GM12873 (cell line): ENCODE data around the gene MBTPS1.

Source experiments
- CTCF ChIP-seq: IDR thresholded peaks from 2 replicates; pipeline ENCODE4 v1.5.1; 2012; ENCODE audit warnings: low read depth, mild to moderate bottlenecking, moderate library complexity, low read length, control low read depth; ENCODE audit not compliant: insufficient read depth; ENCODE audit errors: missing control alignments

MBTPS1 gene

DNA sequence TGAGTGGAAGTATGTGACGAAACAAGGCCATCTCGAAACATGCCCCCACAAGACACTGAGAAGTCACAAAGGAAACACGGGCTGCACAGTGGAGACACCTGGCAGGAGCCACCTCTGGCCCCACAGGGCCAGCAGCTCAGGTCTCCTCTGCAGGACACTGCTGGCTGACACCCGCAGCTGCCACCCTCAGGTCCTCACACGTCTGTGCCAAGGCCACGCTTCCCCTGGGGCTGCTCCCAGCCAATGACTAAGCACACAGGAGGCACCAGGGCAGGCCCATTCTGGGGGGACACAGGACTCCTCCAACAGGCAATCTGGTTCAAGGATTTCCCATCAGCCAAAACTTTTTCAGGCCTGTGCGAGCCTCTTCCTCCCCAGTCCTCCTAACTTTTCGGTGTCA lies 36.4 kb downstream of the MBTPS1 start:
- TF ChIP-seq CTCF = no peak

DNA sequence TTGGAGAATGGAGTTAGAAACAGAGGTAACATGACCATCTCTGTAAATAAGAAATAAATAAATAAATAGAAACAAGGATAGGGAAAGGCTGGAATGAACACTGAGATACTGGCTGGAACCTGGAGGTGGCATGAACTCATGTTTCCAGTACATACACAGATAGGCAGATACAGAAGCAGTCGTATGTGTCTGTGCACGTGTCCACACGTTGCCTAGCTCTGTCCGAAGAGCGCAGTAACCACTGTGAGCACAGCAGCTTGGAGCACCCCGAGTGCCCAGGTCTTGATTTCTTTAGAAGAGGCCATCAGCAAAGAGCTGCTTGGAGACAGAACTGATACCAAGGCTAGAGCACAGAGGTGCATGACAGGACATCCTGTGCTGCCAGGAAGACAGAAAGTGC lies 37.1 kb downstream of the MBTPS1 start:
- no peak for TF ChIP-seq CTCF

DNA sequence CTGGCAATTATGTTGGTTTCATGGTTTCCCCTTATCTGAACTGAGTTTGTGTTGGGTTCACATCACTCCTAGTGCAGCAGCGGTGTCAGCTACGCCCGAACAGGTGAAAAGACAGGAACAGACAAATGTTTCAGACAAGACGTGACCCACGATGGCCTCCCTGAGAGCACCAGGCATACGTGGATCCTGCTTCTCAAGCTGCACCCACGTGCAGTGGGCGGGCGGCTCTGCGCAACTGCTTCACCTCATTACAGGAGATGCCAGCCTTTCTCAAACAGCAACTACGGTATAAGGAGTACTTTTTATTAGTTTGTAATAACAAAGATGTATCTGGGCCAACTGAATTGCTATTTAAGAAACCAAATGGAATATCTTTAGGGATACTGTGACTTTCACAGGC lies 41.4 kb downstream of the MBTPS1 start:
- TF ChIP-seq CTCF = no peak

DNA sequence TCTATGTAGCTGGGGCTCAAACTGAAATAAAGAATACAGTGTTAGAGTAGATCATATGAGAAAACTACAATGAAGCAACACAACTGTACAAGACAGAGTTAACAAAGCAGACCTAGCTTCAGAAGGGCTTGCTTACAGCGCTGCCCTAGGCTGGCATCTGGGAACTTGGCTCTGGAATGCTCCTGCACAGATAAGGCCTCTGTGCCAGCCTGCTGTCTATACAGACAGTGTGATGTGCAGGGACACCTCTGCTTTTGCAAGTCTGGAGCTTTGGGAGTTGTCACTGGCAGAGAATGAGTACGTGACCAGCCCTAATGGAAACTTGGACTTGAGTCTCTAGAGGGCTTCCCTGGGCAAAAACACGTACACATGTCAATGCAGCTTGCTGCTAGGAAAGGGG lies 42.0 kb downstream of the MBTPS1 start:
- no peak for TF ChIP-seq CTCF

GRCh38 chr16:84072014-84072413 lies 44.7 kb downstream of the MBTPS1 start:
- no peak for TF ChIP-seq CTCF

GRCh38 chr16:84071121-84071520 lies 45.6 kb downstream of the MBTPS1 start:
- TF ChIP-seq CTCF = no peak

DNA sequence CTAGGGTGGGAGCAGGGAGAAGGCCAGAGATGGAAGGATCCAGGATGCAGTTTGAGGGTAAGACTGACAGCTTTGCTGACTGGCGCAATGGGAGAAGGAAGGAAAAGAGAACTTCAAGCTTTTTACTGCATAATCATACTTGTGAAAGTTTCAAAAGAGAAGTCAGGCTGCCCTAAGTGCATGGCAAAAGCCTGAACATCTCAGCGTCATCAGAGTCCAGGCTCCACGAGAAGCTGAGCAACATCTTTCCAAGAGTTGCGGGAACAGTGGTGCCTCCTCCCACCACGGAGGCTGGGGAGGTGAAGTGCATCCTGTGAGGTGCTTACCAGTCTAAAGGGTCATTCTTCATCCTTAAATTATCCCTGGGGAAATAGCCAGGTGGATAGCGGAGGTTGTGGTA lies 47.2 kb downstream of the MBTPS1 start:
- TF ChIP-seq CTCF = no peak

- TF ChIP-seq CTCF = no peak
Measured at GRCh38 chr16:84068783-84069462, 47.8 kb downstream of the MBTPS1 start.
